Measurements from ENCODE around the gene MYO1F.

The MYO1F gene

DNA sequence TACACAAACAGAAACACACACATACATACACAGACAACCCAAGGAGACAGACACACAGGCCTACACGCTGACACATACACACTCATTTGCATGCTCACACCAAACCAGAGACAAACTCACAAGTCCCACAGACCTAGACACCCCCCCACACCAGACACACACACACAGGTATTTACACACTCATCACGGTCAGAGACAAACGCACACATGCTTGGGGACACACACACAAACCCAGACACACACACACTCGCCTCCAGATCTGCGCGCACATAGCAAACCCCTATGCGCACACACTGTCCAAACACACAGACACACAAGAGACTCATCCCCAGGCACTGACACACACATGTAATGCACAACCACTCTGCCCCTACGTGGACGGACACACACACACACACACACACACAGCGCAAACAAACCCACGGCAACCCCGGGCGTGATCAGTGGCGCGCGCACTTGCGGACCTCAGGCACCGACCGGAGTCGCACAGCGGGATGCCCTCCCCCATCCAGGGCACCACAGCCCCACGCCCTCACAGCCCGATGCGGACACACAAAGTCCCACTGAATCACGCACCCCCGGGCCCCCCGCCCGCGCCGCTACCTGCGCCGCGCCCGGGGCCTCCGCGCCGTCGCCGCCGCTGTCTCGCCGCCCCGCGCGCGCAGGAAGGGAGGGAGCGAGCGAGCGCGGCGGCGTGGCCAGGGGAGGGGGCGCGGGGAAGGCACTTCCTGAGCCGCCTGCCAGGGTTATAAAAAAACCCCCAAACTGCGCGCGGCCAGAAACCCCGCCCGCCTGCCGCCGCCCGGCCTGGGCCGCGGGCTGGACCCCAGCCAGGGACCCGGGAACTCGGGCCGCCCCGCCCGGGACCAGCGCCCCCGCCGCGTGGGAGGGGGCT lies 33.0 kb upstream of the MYO1F start, which contains the start of gene ADAMTS10:
TSS of gene ADAMTS10 (minus strand) at position 675 of the 895 bp plus-strand sequence. CDS start 5,005 bp downstream, outside the sequence.
- TF ChIP-seq, protein P1, sequence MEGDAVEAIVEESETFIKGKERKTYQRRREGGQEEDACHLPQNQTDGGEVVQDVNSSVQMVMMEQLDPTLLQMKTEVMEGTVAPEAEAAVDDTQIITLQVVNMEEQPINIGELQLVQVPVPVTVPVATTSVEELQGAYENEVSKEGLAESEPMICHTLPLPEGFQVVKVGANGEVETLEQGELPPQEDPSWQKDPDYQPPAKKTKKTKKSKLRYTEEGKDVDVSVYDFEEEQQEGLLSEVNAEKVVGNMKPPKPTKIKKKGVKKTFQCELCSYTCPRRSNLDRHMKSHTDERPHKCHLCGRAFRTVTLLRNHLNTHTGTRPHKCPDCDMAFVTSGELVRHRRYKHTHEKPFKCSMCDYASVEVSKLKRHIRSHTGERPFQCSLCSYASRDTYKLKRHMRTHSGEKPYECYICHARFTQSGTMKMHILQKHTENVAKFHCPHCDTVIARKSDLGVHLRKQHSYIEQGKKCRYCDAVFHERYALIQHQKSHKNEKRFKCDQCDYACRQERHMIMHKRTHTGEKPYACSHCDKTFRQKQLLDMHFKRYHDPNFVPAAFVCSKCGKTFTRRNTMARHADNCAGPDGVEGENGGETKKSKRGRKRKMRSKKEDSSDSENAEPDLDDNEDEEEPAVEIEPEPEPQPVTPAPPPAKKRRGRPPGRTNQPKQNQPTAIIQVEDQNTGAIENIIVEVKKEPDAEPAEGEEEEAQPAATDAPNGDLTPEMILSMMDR (IDR thresholded peaks at IDR 0.05; ENCODE audit: low read depth, low read length): no peak
- peak within 1 kb of the TSS; percentile 69 for H3K4me3 ChIP-seq (ENCODE audit: low read depth, low read length)

DNA sequence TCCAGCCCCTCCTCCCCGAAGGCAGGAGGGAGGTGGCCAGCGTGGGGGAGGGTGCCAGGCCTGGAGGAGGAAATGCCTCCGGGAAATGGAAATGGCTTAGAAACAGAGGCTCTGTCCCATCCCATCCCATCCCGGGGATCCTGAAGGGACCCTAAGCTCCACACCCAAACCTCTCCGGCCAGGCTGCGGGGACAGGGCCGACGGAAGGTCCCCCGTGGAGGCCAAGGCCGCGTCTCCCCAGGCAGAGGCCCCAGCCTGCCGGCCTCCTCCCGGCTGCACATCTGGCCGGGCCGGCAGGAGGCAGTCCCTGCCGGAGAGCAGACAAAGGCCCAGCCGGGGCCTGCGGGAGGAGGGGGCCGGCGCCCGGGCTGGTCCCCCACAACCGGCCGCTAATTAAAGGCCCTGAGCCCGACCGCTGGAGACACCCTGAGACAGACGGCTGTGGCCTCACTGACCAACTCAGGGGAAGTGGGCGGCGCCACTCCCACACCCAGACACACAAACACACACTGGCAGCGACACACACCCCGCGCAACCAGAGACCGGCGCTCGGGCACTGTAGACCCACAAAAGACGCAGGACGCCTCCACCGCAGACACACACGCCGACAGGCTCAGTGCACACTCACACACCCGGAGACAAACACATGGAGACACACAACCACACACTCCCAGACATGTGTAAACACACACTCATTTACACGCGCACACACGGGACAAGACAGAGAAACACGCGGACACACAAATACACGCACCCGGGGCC lies 32.2 kb upstream of the MYO1F start:
- peak overlapping the region; percentile 69 for H3K4me3 ChIP-seq (ENCODE audit: low read depth, low read length)
- TF ChIP-seq, protein P1 (IDR thresholded peaks at IDR 0.05; ENCODE audit: low read depth, low read length): no peak

DNA sequence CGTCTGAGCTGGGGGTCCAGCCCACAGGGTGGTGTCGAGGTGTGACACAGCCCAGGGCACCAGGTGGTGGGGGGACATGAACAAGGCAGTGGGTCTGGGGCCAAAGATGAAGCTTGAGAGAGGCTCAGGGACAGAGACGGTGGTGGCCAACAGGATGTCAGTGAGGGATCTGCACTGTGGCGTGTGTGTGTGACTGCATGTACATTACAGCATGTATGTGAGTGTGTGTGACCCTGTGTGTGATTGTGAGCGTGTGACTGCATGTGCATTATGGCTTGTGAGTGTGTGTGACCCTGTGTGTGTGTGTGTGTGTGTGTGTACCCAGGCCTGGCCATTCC lies 31.7 kb upstream of the MYO1F start:
- TF ChIP-seq, protein P1 (IDR thresholded peaks at IDR 0.05; ENCODE audit: low read depth, low read length): no peak
- peak overlapping the region; percentile 69; the same call in 1 of the 2 replicates for H3K4me3 ChIP-seq (ENCODE audit: low read depth, low read length)

DNA sequence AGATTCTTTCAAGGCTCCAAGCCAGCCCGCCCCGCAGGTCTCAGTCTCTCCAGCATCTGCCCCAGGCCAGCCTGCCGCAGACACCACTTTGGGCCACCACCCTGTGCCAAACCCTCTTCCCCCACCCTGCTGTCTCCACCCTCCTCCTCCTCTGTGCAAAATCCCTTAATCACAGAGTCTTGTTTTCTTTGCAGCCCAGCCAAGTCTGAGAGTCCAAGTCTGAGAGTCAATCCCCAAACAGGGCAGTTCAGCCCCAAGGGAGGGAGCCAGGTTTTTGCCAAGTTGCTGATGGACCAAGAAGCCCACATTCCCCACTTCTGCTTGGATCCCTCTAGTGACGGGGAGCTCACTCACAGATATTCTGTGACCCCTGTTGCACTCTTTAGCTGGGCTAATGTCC lies 30.1 kb upstream of the MYO1F start:
- TF ChIP-seq, protein P1 (IDR thresholded peaks at IDR 0.05; ENCODE audit: low read depth, low read length): no peak
- H3K4me3 ChIP-seq (ENCODE audit: low read depth, low read length): no peak overlapping the region

DNA sequence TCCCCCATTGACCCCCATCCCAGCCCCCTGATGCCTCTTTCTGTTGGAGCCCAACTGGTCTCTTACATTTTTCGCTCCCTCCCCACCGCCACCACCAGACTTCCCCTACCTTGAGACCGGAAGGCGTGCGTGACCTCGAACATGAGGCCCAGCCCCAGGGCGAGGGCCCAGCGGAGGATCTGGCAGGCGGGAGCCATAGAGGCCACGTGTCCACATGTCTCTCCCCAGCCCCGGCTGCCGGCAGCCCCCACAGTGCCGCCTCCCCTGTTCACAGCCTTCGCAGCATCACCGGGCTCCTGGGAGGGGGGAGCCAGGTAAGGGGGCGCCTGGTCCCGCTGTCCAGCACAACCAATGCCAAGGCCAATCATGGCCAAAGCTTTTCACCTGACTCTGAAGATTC lies 28.3 kb upstream of the MYO1F start:
- H3K4me3 ChIP-seq (ENCODE audit: low read depth, low read length): no peak overlapping the region
- TF ChIP-seq, protein P1 (IDR thresholded peaks at IDR 0.05; ENCODE audit: low read depth, low read length): no peak

DNA sequence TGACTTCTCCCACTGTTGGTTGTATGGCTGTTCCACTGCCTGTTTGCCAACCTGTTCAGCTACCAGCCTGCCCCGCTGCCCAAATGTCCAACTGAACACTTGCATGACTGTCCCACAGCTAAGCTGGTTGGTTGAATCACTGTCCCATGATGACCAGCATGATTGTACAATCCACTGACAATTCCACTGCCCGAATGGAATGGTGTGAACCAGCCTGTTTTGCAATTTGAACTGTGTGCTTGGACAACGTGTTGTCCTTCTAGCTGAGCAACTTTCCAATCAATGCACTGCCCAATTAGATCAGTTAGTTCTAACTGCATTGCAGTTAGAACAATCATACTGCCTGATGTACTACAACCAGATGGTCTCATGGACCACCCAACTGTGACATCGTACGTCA lies 24.6 kb upstream of the MYO1F start:
- TF ChIP-seq, protein P1 (IDR thresholded peaks at IDR 0.05; ENCODE audit: low read depth, low read length): no peak
- no peak overlapping the region for H3K4me3 ChIP-seq (ENCODE audit: low read depth, low read length)

DNA sequence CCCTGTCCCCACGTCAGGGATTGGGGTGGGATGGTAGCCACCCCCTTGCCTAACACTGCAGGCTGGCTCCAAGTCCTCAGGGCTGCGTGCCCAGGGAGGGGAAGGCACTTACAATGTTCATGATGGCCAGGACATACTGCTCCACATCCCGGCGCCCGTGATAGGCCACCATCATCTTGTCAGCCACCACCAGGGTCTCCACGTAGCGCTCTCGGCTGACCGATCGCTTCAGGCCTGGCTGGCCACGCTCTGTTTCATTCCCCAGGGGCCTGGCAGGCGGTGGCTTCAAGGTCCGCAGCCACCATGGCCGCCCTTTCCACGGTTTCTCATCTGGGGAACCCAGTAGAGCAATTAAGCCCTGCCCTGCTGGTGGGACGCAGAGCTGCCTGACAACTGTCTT lies 23.6 kb upstream of the MYO1F start:
- TF ChIP-seq, protein P1 (IDR thresholded peaks at IDR 0.05; ENCODE audit: low read depth, low read length): no peak
- H3K4me3 ChIP-seq (ENCODE audit: low read depth, low read length): no peak overlapping the region

All from WI38 (cell line).